HG02610 (cell line): ENCODE measurements around the gene MYBBP1A.

Experiments
- ATAC-seq: cut with Tn5 transposase; IDR thresholded peaks from one replicate; pipeline ENCODE4 v1.9.1; 2021; ENCODE audit warnings: mild to moderate bottlenecking, moderate library complexity; ENCODE audit not compliant: unreplicated experiment

Gene MYBBP1A

GRCh38 chr17:4574448-4575045 is 19.4 kb upstream of the MYBBP1A start:
- ATAC-seq, result no peak

GRCh38 chr17:4573669-4574068 is 18.5 kb upstream of the MYBBP1A start:
- no peak for ATAC-seq

GRCh38 chr17:4573115-4573514 is 17.9 kb upstream of the MYBBP1A start:
- no peak for ATAC-seq

GRCh38 chr17:4572131-4572530 is 16.9 kb upstream of the MYBBP1A start:
- no peak for ATAC-seq

- no peak for ATAC-seq
Measured at GRCh38 chr17:4569591-4569990, 14.4 kb upstream of the MYBBP1A start.

GRCh38 chr17:4566785-4567184 is 11.6 kb upstream of the MYBBP1A start:
- no peak for ATAC-seq

- ATAC-seq, result no peak
Measured at GRCh38 chr17:4565209-4566141, 10.3 kb upstream of the MYBBP1A start.

- ATAC-seq, result no peak
Measured at GRCh38 chr17:4562015-4562969, 7.1 kb upstream of the MYBBP1A start.

- no peak for ATAC-seq
Measured at GRCh38 chr17:4560837-4561256, 5.7 kb upstream of the MYBBP1A start.

- no peak for ATAC-seq
Measured at GRCh38 chr17:4560421-4560820, 5.2 kb upstream of the MYBBP1A start, which contains the start of gene GGT6. Gene GGT6, minus strand, starts transcription at chr17:4560577. Its CDS starts 56 bp downstream, at chr17:4560521.

- no peak for ATAC-seq
Measured at GRCh38 chr17:4559966-4560365, 4.8 kb upstream of the MYBBP1A start.

GRCh38 chr17:4559139-4559791 is 4.1 kb upstream of the MYBBP1A start:
- no peak for ATAC-seq

- no peak for ATAC-seq
Measured at GRCh38 chr17:4558347-4558971, 3.3 kb upstream of the MYBBP1A start.

- no peak for ATAC-seq
Measured at GRCh38 chr17:4557626-4558346, 2.6 kb upstream of the MYBBP1A start.

GRCh38 chr17:4556996-4557395 is 1.8 kb upstream of the MYBBP1A start:
- ATAC-seq, result no peak

GRCh38 chr17:4555873-4556759 is 932 bp upstream of the MYBBP1A start:
- no peak for ATAC-seq

- ATAC-seq, result no peak
Measured at GRCh38 chr17:4554441-4554996, 665 bp downstream of the MYBBP1A start.

- no peak for ATAC-seq
Measured at GRCh38 chr17:4553669-4554068, 1.5 kb downstream of the MYBBP1A start.
